ENCODE measurements around the gene WDFY3.

The WDFY3 gene

DNA sequence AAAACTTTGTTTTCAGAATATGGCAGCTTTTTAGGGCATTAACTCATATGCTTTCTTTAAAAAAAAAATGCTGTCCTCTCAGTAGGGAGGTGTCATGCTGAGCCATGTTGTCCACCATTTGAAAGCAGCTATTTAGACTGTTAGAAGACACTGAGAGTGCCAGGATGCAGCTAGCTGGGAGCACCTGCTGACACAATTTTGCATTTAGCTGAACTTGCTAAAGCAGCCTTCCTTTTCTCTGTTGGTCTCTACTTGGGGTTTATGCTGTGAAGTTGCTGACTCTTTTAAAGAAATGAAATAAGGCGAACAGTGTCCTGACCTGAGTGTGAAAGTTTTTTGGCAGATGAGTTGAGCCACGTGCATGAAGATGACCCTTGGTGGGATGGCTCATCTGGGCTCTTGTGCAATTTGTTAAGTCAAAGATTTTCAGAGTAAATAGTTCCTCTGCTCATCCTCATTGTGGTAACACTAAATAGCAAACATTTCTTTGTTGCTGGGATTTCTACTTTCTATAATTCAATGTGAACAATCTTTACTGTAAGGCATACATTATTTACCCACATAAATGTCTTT lies 319.1 kb downstream of the WDFY3 start:
- H3K4me1 Mint-ChIP-seq, result no peaks in the 10 kb centered on the region
- H3K4me3 Mint-ChIP-seq, result no peak overlapping the region
- H3K36me3 Mint-ChIP-seq, result no peaks in the 10 kb centered on the region
- H3K27ac Mint-ChIP-seq, result no peak overlapping the region
- DNase-seq (ENCODE audit: low spot score in 2 of 2) (no peak), ATAC-seq (no peak)
- no peaks in the 10 kb centered on the region for H3K9me3 Mint-ChIP-seq

DNA sequence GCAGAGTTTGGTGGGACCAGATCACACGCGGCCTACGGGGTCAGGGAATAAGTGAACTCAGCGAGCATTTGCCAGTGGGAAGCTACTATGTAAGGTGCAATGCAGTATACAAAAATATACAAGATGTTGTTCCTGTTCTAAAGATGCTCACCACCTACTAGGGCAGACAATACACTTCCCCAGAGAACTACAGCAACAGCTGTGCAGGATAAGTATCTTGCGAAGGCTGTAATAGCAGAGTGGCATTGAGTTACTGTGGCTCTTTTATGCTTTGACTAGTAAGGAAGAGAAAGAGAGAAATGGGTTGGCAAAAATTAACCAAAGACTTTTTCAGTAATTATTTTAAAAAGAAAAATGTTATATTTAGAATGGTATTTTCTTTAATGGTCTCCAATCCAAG lies 322.4 kb downstream of the WDFY3 start:
- no peak overlapping the region for H3K27ac Mint-ChIP-seq
- no peaks in the 10 kb centered on the region for H3K4me1 Mint-ChIP-seq
- ATAC-seq (no peak), DNase-seq (ENCODE audit: low spot score in 2 of 2) (no peak)
- H3K36me3 Mint-ChIP-seq, result no peaks in the 10 kb centered on the region
- no peaks in the 10 kb centered on the region for H3K9me3 Mint-ChIP-seq
- H3K4me3 Mint-ChIP-seq, result no peak overlapping the region

- ATAC-seq (no peak), DNase-seq (ENCODE audit: low spot score in 2 of 2) (no peak)
- H3K4me3 Mint-ChIP-seq, result no peak overlapping the region
- H3K36me3 Mint-ChIP-seq, result no peaks in the 10 kb centered on the region
- peaks cover 4% of the 10 kb centered on the region for H3K9me3 Mint-ChIP-seq
- H3K4me1 Mint-ChIP-seq, result no peaks in the 10 kb centered on the region
- no peak overlapping the region for H3K27ac Mint-ChIP-seq
Measured at GRCh38 chr4:84639145-84639544, 327.3 kb downstream of the WDFY3 start.

DNA sequence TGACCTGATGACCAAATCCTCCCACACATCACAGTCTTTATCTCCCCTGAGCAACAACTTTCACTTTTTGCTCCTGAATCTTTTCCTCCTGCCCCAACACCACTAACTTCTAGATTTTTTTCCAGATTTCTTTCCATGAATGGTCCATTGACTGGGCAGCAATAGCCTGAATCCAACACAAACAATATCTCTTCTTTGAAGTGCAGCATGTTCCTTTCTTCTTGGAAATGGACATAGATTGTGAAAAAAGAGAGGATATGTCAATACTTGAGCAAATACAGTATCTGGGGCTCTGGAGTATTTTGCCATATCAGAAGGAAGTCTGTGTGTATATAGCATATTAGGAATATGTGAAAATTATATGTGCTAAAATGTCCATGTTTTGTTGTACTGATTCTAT lies 328.4 kb downstream of the WDFY3 start:
- Mint-ChIP-seq H3K4me3 (no peak overlapping the region), H3K27ac (no peak overlapping the region), H3K4me1 (no peaks in the 10 kb centered on the region), H3K36me3 (no peaks in the 10 kb centered on the region), H3K9me3 (peaks cover 4% of the 10 kb centered on the region)
- no peak for ATAC-seq
- no peak for DNase-seq (ENCODE audit: low spot score in 2 of 2)

DNA sequence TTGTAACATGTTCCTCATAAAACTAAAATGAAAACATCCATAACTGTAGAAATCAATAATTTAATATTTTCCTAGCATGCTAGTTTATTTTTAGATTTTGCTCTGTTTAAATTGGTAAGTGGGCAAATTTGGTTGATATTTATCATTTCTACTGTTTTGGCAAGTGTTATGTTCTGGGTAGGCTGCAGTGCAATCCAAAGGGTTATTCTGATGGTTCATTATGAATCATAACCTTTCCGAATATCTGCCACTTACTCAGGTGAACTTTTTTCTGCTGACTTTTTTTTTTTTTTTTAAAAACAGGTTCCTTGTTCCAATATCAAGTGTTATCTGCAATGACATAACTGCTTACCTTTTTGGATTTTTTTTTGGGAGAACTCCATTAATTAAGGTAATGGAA lies 331.5 kb downstream of the WDFY3 start:
- Mint-ChIP-seq H3K36me3 (no peaks in the 10 kb centered on the region), H3K4me1 (no peaks in the 10 kb centered on the region), H3K9me3 (peaks cover 4% of the 10 kb centered on the region), H3K4me3 (no peak overlapping the region), H3K27ac (no peak overlapping the region)
- ATAC-seq (no peak), DNase-seq (ENCODE audit: low spot score in 2 of 2) (no peak)

GRCh38 chr4:84632092-84632491 lies 334.4 kb downstream of the WDFY3 start:
- Mint-ChIP-seq H3K4me3 (no peak overlapping the region), H3K9me3 (peaks cover 4% of the 10 kb centered on the region), H3K36me3 (no peaks in the 10 kb centered on the region), H3K4me1 (no peaks in the 10 kb centered on the region), H3K27ac (no peak overlapping the region)
- ATAC-seq (no peak), DNase-seq (ENCODE audit: low spot score in 2 of 2) (no peak)

GRCh38 chr4:84631573-84631972 lies 334.9 kb downstream of the WDFY3 start:
- no peak overlapping the region for H3K4me3 Mint-ChIP-seq
- no peaks in the 10 kb centered on the region for H3K36me3 Mint-ChIP-seq
- no peaks in the 10 kb centered on the region for H3K4me1 Mint-ChIP-seq
- ATAC-seq (no peak), DNase-seq (ENCODE audit: low spot score in 2 of 2) (no peak)
- peaks cover 4% of the 10 kb centered on the region for H3K9me3 Mint-ChIP-seq
- H3K27ac Mint-ChIP-seq, result no peak overlapping the region

DNA sequence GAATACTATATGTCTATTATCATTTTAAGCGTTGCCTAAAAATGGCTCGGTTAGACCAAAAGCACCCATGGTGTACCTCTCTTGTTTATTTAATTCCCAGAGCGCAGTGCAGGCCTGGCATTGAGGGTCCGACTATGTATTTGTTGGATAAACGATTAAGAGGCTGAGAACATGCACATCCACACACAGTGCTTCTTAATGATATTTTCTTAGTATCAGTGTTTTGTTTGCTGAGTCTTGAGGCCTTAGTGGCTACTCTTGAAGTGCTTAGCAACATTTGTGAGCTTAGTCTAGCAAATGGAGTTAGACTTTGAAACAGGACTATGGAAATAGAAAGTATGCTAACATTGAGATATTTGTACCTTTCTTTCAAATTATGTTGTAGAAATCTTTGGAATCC lies 339.8 kb downstream of the WDFY3 start:
- H3K27ac Mint-ChIP-seq, result no peak overlapping the region

DNA sequence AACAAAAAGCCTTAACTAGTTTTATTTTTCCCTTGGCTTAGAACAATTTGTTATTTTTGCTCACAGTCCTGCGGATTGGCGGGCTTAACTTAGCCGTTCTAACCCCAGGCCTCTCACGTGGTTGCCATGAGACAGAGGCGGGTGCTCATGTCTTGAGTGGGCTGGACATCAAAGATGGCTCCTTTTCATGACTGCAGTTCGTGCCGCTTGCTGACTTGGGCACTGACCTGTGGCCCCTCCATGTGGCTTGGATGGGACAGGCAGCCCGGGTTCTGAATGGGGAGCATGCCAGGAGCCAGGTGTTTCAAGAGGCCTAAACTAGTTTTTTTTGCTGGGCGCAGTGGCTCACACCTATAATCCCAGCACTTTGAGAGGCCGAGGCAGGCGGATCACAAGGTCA lies 342.8 kb downstream of the WDFY3 start:
- no peak for ATAC-seq
- no peaks in the 10 kb centered on the region for H3K9me3 Mint-ChIP-seq
- no peak overlapping the region for H3K4me3 Mint-ChIP-seq
- H3K4me1 Mint-ChIP-seq, result no peaks in the 10 kb centered on the region
- no peak overlapping the region for H3K27ac Mint-ChIP-seq
- H3K36me3 Mint-ChIP-seq, result no peaks in the 10 kb centered on the region
- DNase-seq (ENCODE audit: low spot score in 2 of 2), result no peak

More for the DNA sequence above, 339.8 kb downstream of the WDFY3 start:
- no peak for ATAC-seq
- no peak for DNase-seq (ENCODE audit: low spot score in 2 of 2)
- no peaks in the 10 kb centered on the region for H3K36me3 Mint-ChIP-seq
- H3K4me1 Mint-ChIP-seq, result no peaks in the 10 kb centered on the region
- H3K4me3 Mint-ChIP-seq, result no peak overlapping the region
- no peaks in the 10 kb centered on the region for H3K9me3 Mint-ChIP-seq

DNA sequence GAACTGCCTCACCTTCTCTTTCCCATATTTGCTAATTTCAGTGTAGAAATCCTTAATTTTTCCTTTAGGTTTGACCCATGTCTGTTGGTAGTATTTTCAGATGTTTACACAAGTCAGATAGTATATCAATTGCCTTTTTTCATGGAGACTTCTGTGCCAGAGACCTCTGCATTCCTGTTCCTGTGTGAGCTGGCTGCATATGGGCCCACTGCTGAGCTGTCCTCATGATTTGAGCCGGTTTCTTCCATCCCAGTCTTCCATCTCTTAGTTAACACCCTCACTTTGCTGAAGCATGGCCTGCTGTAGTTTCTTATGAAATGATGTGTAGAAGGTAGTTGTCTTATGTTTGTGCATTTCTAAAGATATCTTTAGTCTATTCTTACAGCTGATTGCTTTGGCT lies 343.5 kb downstream of the WDFY3 start:
- H3K4me1 Mint-ChIP-seq, result no peaks in the 10 kb centered on the region
- H3K9me3 Mint-ChIP-seq, result no peaks in the 10 kb centered on the region
- no peak overlapping the region for H3K27ac Mint-ChIP-seq
- H3K36me3 Mint-ChIP-seq, result no peaks in the 10 kb centered on the region
- ATAC-seq (no peak), DNase-seq (ENCODE audit: low spot score in 2 of 2) (no peak)
- no peak overlapping the region for H3K4me3 Mint-ChIP-seq
